Left ventricle myocardium superior (tissue), 1 donor: ENCODE measurements around the gene ADRB1. TPM values are rescaled to one million over a fixed set of nuclear protein-coding genes. Genes with fewer than 3 reads are reported as not detected.

Experiments
- ATAC-seq: fragments of 200-7000 bp; cut with Tn5 transposase; one replicate; pipeline ENCODE4 v1.9.1; 2020; ENCODE audit warnings: mild to moderate bottlenecking, moderate library complexity
- DNase-seq: peaks from one replicate; pipeline ENCODE4 v3.0.0-alpha.2; 2020
- intact Hi-C: fragments of 100-400 bp; cut with micrococcal nuclease; formaldehyde crosslinking; loops from one replicate; pipeline ENCODE4 v1.11.0; 2022
- long read RNA-seq: library from polyadenylated mRNA; unstranded; transcript quantifications from one replicate; pipeline ENCODE4 v2.0.0, GENCODE V29; 2021
- total RNA-seq: library from RNA; stranded (reverse); fragmentation: NEBNext Ultra II Directional; extraction: Animal tissue kit (Norgen Biotek cat#: 25700); gene quantifications from one replicate; pipeline ENCODE4 v1.2.1, GENCODE V29; 2021
- donor health status: DM: no; HTN: yes; CAD: no; lungs with severe emphysema.

The ADRB1 gene
- 77.8 TPM for total RNA-seq
- long read RNA-seq, transcript ADRB1-201 (1 exons, 2,853 nt) = major isoform, 115 of 116 reads
- long read RNA-seq, partial matches to known transcripts = 0 of 116 reads
- long read RNA-seq, other reads (novel, unspliced or antisense) = 1 of 116 reads

DNA sequence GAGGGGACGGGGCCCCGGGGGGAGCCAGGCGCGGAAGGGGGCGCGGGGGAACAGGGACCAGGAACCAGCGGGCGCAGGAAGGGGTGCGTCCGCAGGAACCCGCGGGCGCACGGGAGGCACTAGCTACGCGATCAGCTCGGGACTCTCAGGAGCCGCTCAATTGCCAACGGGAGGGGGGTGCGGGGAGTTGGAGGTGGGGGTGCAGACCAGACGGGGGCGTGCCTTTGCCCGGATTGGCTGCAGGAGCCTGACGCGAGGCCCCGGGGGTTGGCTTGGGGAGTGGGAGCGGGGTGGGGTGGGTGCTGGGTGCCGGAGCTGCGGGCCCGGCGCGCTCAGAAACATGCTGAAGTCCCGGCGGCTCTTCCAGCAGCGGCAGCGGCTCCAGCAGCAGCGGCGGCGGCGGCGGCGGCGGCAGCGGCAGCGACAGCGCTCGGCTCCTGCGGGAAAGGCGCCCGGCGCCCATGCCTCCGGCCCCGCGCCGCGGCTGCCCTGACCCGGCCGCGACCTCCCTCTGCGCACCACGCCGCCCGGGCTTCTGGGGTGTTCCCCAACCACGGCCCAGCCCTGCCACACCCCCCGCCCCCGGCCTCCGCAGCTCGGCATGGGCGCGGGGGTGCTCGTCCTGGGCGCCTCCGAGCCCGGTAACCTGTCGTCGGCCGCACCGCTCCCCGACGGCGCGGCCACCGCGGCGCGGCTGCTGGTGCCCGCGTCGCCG, at the start of gene ADRB1:
Gene ADRB1, plus strand, starts transcription at position 335 of the 715 bp plus-strand sequence. Its CDS starts 267 bp downstream, at position 602.
- peak; percentile 89 for ATAC-seq
- peak; percentile 97 for DNase-seq
- intact Hi-C loops = no loop called here

GRCh38 chr10:113995201-113995600, 48.5 kb upstream of the ADRB1 start:
- intact Hi-C loops = no loop called here
- ATAC-seq = peak; percentile 42
- no peak for DNase-seq

DNA sequence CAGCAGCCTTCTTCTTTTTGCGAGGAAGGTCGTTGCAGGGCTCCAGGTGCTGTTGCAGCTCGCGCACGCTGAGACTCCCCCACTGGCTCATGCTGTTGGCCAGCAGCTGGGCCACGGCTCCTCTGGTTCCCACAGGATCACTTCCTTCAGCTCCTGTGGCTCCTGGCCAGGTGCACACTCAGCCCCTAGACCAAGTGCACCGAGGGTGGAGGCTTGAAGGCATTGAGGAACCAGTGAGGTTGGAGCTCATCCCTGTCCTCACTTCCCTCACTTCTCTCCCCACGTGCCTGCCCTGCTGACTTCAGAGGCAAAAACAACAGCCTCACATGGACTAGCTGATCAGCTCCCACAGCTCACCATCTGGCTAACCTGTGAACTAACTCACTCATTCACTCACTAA, 46.2 kb upstream of the ADRB1 start:
- intact Hi-C loops = no loop called here
- DNase-seq (peak; percentile 60), ATAC-seq (peak; percentile 5)

GRCh38 chr10:113999531-113999930, 44.1 kb upstream of the ADRB1 start:
- DNase-seq (no peak), ATAC-seq (peak; percentile 50)
- intact Hi-C loops = no loop called here

DNA sequence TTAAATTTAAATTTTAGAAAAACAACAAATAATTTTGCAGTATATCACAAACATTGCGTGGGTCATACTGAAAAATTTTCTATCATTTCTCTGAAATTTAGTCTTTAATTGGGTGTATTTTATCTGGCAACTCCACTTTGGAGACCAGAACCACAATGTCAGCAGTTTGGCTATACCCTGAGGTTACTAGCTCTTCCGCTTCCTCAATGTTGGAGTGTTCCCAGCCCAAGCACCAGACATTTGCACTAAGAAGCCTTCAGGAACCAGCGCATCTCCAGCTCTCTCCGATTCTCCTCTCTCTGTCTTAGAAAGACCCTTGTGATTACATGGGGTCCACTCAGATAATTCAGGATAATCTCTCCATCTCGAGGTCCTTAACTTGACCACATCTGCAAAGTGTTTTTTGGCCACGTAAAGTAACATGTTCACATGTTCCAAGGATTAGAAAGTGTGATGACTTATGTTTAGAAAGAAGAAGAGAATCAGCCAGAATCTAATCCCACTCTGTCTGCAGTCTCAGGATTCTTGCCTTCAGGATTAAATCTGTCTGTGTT, 43.1 kb upstream of the ADRB1 start:
- intact Hi-C loops = no loop called here
- peak; percentile 54 for ATAC-seq
- no peak for DNase-seq

DNA sequence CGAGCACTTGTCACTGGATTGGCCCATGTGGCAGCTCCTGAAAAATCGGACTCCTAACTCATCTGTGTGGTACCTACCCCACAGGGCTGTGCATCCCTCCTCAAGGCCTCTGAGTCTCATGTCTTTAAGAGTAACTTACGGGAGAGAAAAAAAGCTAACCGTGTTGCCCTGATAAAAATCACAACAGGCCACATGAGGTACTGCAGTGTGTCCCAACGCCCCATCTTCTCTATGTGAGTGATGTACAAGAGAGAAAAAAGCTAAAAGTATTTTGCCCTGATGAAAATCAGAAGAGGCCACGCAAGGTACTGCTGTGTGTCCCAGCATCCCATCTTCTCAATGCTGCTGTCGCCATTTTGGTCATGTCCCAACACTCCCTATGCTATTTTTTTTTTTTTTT, 41.2 kb upstream of the ADRB1 start:
- ATAC-seq (no peak), DNase-seq (no peak)
- intact Hi-C loops = no loop called here

DNA sequence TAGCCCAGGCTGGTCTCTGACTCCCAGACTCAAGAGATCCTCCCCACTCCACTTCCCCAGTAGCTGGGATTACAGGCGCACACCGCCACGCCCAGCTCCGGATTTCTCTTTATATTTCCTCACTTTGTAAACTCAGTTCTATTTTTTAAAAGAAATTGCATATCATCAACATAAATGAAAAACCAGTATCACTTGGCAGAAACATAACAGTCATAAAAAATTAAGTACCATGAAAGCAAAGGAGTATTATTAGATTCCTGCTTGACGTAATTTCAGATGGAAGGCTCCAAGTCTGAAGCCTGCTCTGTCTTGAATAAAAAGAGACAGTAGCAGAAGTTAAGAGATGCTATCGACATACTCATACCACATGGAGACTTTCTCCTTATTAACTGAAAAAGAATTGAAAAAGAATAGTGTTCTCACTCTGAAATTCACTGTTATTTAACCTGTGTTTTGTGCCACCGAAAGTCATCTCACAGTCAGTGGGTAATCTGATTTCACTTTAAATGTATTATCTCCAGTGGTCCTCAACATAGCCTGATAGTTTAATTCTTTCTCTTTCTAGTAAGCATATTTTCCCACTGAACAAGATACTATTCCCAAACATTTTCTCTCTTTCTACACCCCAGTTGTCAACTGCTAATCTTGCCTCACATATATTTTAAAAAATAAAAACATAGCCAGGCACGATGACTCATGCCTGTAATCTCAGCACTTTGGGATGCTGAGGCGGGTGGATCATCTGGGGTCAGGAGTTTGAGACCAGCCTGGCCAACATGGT, 40.3 kb upstream of the ADRB1 start:
- intact Hi-C loops = no loop called here
- DNase-seq (no peak), ATAC-seq (no peak)

DNA sequence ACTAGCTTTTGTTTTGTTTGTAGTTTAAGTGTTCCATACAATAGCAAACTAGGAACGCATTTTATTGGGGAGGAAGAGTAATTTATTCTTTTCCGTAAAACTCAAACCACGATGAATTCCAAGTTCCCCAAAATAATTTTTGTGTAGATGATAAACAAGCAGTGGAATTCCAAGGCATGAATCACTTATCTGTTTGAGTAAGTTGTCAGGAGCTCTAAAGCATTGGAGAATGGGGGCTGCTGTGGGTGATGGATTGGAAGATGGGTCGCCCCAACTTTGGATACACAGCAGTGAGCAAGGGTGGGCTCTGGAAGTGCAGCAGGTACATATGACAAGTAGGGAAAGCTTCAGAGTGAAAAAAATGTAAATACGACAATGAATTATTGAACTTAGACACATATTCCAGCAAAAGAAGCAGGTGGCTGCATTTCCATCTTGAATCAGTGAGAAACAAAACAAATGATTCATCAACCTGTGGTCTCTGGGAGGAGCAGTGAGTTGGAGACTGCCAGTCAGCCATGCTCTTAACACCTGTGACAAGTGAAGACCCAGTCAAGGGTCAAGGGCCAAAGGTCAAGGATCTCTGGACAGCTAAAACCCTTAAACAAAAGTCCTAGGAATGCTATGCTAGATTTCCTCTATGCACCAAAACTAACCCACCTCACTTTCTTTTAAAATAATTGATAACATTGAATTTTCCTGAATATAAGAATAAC, 34.2 kb upstream of the ADRB1 start:
- intact Hi-C loops = no loop called here
- ATAC-seq = no peak

DNA sequence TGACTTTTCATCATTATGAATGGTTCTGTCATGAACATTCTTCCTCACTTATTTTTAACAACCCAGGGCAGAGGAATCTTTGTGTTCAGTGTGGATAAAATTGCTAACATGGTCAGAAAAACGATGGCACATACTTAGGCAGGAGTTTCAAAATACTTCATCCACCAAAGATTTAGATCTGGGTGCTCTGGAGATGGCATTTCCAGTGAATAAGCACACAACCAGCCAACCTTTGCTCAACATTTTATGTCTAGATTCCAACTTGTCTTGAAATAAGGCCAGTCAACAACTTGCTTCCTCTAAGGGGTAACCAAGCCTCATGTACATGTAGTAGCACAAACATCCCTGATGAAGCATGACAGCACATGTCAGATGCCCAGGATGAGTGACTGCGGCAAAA, 33.4 kb upstream of the ADRB1 start:
- ATAC-seq (no peak), DNase-seq (no peak)
- intact Hi-C loops = no loop called here

More for the DNA sequence above, 34.2 kb upstream of the ADRB1 start:
- no peak for DNase-seq

GRCh38 chr10:114012650-114013049, 31.0 kb upstream of the ADRB1 start:
- ATAC-seq (peak; percentile 73), DNase-seq (peak; percentile 46)

GRCh38 chr10:114015708-114016107, 28.0 kb upstream of the ADRB1 start:
- ATAC-seq (no peak), DNase-seq (no peak)
- intact Hi-C loops = no loop called here

More at GRCh38 chr10:114012650-114013049, 31.0 kb upstream of the ADRB1 start:
- intact Hi-C loops = no loop called here

DNA sequence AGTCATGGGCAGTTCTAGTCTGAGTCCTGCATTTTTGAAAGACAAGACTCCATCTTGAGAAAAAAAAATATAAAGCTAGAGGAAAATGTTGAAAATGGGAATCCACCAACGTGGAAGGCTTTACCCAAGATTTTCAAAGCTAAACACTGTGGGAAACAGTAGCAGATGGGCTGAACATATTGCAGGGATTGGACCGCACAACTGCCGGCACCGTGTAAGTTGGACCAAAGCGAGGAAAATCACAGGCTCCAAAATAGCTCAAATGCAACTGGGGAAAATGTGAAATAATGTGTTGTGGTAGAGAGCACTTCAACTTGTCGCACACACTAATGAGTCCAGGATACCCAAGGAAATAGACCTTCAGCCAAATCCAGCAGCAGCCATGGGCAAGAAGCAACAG, 26.4 kb upstream of the ADRB1 start:
- intact Hi-C loops = no loop called here
- ATAC-seq (no peak), DNase-seq (no peak)

DNA sequence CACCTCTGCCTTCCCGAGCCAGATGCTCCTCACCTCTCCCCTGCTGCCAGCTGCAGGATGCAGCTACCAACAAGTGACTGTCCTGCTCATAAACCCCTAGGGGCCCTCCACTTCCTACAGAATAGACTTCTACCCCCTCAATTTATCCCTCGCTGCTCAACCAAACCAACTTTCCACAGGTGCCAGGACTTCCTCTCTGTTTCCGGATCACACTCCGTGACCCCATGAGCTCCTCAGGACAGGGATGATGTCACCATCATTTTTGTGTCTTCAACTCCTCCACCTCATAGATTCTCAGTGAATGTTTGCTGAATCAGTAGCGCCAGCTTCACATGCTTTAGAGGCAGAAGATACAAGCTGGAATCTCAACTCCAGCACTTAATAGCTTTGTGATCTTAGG, 25.8 kb upstream of the ADRB1 start:
- intact Hi-C loops = no loop called here
- ATAC-seq = no peak
- no peak for DNase-seq

- no peak for ATAC-seq
- intact Hi-C loops = no loop called here
- no peak for DNase-seq
These were observed 24.4 kb upstream of the ADRB1 start for GRCh38 chr10:114019226-114019625.

DNA sequence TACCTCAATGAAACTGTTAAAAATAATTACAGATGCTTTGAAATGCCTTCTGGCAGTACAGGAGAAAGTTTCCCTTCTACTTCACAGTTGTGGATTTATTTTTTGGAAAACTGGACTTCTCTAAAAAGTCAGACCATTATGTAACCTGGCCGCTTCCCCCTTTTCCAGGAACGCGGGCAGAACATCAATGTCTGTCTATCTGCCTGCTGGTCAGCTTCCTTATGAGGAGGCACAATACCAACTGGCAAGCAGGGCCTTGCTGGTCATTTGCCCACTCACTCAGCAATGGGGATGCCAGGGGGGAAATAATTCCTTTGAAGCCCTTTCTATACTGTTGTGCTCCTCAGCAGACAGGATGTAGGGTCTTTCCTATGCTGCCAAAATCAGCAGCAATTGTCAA, 22.5 kb upstream of the ADRB1 start:
- intact Hi-C loops = no loop called here
- ATAC-seq (peak; percentile 8), DNase-seq (no peak)

- intact Hi-C loops = no loop called here
These were observed 21.7 kb upstream of the ADRB1 start for GRCh38 chr10:114021717-114022680.

GRCh38 chr10:114022766-114023597, 20.7 kb upstream of the ADRB1 start:
- ATAC-seq = peak; percentile 63
- no peak for DNase-seq
- intact Hi-C loops = no loop called here

More at GRCh38 chr10:114021717-114022680, 21.7 kb upstream of the ADRB1 start:
- DNase-seq (peak; percentile 86), ATAC-seq (peak; percentile 94)
